22Rv1 (cell line): ENCODE measurements around the gene NPEPL1.

Source experiments
- H3K27ac ChIP-seq: fragments of 450-650 bp; 2 replicates; pipeline ENCODE4 v1.5.1; 2017
- CTCF ChIP-seq: fragments of 450-650 bp; IDR thresholded peaks from 2 replicates; pipeline ENCODE4 v1.5.1; 2017; ENCODE audit warnings: mild to moderate bottlenecking

The NPEPL1 gene

DNA sequence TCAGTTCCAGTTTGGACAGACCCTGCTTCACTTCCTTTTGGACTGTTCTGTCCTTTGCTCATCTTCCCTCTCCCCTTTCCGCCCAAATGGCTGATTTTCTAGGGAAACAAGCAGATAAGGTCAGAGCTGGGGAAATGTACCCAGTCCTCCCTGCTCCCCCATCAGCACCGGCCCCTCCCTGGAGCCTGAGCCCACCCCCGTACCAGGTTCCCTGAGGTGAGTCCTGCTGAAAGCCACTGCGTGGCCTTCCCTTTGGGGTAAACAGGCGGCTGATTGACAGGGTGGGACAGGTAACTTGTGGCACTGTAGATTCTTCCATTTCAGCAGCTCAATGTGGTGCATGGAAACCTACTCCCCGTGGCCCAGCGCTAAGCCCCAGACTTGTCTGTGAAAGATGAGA lies 70.5 kb downstream of the NPEPL1 start:
- no peak overlapping the region for H3K27ac ChIP-seq
- no peak for TF ChIP-seq CTCF
